Neural progenitor cell (in vitro differentiated cells): ENCODE data around the gene CLCNKA.

ENCODE experiments used
- CTCF ChIP-seq: fragments of 200-600 bp; sonication (generic); IDR thresholded peaks from 2 replicates; pipeline ENCODE4 v1.5.1; 2017; ENCODE audit warnings: antibody characterized with exemption, mild to moderate bottlenecking
- EZH2 ChIP-seq: fragments of 200-600 bp; sonication (generic); IDR thresholded peaks from 2 replicates; pipeline ENCODE4 v1.6.1; 2017; ENCODE audit warnings: antibody characterized with exemption, mild to moderate bottlenecking, moderate library complexity

DNA sequence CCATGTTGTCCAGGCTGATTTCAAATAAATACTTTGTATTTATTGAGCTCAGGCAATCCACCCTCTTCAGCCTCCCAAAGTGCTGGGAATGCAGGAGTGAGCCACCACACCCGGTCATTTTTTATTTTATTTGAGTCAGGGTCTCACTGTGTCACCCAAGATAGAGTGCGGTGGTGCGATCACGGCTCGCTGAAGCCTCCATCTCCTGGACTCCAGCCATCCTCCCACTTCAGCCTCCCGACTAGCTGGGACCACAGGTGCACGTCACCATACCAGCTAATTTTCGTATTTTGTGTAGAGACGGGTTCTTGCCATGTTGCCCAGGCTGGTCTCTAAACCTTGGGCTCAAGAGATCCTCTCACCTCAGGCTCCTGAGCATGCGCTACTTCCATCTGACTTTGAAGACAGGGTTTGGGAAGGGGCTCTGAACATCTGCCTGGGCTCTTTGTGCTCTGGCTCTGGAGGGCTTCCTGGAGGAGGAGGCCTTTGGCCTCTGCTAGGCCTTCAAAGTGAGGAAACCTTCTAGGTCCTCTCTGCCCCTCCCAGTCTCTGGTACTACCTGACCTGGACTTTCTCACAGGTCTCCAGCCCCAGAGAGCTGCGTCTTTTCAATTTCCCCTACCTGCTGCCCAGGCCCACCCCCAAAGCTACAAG, 9.8 kb upstream of the CLCNKA start:
- no peak for TF ChIP-seq CTCF
- TF ChIP-seq EZH2: no peak
